IPS-NIHi7 (cell line): ENCODE results near the gene PALD1.
A peak's percentile ranks its signal among the peaks of the same experiment; 100 is the strongest.

Source experiments
- DNase-seq: peaks from one replicate; pipeline ENCODE4 v3.0.0; 2012; ENCODE audit warnings: mixed read lengths; ENCODE audit errors: extremely low spot score

PALD1 gene

DNA sequence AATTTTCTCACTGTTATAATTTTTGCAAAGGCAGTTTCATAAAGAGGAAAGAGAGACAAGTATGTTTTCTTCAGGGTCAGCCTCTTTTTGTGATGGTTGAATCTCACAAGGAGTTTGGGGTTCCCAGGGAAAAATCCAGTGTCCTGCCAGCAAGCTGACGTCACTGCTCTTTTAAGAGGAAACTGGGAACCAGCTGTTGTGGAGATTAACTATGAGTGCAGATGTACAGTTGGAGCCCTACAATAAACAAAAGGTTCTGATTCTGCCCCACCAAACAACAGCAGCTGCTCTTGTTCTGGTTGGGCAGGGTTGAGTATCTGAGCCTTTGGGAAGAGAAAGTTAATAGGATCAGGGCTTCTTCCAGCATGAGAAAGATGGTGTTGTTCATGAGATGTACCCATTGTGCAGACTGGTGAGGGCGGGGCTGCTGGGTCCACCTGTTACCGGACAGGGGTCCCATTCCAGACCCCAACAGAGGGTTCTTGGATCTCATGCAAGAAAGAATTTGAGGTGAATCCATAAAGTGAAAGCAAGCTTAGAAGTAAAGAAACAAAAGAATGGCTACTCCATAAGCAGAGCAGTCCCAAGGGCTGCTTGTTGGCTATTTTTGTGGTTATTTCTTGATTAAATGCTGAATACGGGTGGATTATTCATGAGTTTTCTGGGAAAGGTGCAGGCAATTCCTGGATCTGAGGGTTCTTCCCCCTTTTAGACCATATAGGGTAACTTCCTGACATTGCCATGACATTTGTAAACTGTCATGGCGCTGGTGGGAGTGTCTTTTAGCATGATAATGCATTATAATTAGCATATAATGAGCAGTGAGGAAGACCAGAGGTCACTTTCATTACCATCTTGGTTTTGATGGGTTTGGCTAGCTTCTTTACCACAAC lies 111.4 kb downstream of the PALD1 start:
- DNase-seq: peak; percentile 4

- no peak for DNase-seq
Observed at GRCh38 chr10:70590655-70591416, 112.3 kb downstream of the PALD1 start.

DNA sequence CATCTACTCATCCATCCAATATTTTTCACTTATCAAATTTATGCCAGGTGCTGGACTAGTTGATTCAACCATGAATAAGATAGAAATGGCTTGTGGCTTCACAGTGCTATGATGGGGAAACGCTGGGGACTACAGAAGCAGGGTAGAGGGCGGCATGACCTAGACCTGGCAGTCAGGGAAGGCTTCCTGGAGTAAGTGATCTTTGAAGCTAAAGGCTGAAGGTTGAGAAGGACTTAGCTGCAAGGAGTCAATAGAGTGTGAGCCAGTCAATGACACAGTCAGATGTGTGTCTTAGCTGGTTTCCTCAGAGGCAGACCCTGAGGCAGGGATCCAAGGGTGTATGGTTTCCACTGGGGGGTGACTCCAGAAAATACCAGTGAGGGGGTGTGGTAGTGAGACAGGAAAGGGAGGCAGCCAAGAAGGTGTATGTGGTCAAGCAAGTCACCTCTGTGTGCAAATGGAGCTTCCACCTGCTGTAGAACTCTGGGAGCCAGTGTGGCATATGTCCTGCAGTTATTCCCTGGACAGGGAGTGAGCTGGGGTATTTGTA lies 113.7 kb downstream of the PALD1 start:
- DNase-seq: no peak

DNA sequence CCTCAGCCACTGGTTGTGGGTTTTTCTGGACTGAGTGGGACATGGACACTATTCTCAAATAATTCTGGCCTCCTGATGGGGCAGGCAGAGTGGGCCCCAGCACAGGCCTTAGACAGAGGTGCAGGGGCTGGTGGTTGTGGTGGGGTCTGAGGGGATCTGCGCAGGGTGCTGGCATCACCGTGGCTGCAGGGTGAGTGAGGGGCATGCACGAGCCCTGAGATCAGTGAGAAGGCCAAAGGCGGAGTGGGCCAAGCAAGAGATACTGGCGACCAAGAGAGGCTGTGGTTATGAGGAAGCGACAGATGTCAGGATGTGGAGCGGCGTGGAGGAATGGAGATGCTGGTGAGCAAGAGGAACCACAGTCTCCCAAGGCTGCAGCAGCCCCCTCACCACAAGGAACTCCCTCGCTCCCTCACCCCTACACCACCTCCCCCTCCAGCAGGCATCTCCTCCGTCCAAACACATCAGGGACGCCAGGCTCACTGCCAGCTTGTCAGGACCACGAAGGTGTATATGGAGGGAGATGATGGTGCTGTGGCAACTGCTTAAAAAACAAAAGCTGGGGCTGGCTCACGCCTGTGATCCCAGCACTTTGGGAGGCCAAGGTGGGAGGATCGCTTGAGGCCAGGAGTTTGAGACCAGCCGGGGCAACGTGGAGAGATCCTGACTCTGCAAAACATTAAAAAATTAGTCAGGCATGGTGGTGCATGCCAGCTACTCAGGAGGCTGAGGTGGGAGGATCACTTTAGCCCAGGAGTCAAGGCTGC lies 114.4 kb downstream of the PALD1 start:
- no peak for DNase-seq

- no peak for DNase-seq
Observed at GRCh38 chr10:70593513-70593890, 114.9 kb downstream of the PALD1 start.

GRCh38 chr10:70594161-70594560 lies 115.6 kb downstream of the PALD1 start:
- no peak for DNase-seq

DNA sequence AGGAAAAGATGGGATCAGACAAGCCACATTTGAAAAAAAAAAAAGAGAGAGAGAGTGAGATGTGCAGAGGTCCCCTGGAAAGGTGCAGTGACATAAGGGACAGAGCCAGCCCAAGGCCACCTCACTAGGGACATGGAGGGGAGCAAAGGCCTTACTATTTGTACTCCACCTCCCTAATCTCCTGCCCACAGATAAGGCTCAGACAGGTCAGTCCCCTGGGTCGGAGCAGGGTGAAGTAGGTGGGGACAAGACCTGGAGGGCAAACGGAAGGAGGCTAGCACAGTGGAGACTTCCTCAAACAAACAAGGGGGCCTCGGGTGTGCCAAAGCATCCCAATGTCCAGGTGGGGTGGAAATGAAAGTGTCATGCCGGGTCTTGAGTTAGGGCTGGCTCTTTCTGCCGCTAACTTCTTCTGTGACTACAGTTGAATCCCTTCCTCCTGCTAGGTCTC lies 117.0 kb downstream of the PALD1 start:
- DNase-seq: no peak

GRCh38 chr10:70596110-70596798 lies 117.7 kb downstream of the PALD1 start:
- DNase-seq: peak; percentile 17

- DNase-seq: no peak
Observed at GRCh38 chr10:70596860-70597809, 118.6 kb downstream of the PALD1 start.

DNA sequence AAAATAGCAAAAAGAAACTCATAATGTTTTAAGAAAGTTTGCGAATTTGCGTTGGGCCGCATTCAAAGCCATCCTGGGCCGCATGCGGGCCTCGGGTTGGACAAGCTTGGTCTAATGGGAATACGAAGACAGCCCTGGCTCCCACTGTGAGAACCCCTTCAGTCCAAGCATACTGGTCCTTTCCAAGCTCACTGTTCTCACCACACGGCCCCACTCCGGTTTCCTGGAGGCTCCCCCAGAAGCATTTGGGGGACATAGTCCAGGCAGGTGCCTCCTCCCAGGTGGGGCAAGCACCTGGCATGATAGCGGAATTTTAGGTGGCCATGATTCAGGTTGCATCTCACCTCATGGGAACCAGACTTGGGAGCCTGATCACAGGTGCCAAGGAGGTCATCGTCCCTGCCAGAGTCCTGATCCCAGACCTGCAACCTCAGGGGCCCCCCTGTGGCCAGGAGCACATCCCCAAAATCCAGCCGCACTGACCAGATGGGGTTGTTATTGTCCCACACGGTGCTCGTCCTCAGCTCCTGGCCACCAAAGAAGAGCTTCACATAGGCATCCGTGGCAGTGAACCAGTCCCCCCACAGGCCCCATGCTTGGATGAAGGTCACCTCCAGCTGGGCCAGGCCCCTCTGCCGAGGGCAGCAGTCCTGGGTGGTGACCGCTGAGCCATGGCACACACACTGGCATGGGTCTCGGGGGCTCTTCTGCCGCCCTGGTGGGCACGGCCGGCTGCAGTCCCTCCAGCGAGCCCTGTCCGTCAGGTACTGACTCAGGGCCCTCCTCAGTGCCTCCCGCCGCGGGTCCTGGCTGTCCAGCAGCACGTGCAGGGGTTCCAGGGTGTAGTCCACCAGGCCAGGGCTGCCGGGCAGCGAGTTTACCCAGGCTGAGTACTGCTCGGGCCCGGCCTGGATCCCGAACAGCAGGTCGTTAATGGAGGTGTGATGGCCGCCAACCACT lies 119.6 kb downstream of the PALD1 start:
- no peak for DNase-seq

GRCh38 chr10:70598857-70599295 lies 120.3 kb downstream of the PALD1 start:
- DNase-seq: no peak

- DNase-seq: no peak
Observed at GRCh38 chr10:70599319-70599718, 120.8 kb downstream of the PALD1 start.

GRCh38 chr10:70599791-70600190 lies 121.2 kb downstream of the PALD1 start:
- no peak for DNase-seq

DNA sequence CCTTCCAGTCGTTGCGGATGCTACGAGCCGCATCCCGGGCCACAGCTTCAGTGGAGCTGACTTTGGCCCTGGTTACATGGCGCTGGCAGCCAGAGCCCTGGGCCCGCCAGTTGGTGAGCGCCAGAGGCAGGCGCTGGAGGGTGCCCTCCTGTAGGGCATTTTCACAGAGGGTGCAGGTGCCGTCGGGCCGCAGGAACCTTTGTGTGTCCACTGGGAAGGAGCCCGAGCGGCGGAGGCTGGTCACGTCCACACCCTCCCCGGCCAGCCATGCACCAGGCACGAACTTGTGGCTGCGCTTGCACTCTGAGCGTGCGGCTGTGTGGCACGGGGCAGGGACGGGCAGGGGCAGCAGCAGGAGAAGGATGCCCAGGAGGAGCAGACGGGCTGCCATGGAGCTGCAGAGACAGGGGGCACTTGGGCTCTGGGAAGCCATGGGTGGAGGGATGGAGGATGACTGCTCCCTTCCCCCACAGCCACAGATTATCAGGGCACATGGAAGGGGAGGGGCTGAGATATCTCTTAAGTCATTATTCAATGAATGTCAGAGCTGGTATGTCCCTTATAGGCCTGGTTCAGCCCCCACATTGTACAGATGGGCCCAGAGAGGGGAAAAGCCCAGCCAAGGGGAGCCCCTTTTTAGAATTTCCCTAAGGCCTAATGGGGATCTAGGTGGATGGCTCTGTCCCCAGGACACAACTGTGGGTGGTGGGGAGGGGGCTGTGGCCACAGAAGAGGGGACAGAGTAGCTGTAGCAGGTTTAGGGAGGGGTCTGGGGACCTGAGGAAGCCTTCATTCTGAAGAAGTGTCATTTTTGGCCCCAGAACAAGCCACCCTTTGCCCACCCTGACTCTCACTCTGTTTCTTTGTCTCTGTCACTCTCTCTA lies 122.2 kb downstream of the PALD1 start:
- no peak for DNase-seq

GRCh38 chr10:70601746-70602145 lies 123.2 kb downstream of the PALD1 start:
- no peak for DNase-seq

- DNase-seq: no peak
Observed at GRCh38 chr10:70602665-70603448, 124.3 kb downstream of the PALD1 start, which contains the start of gene PRF1. PRF1 (minus strand) TSS chr10:70602741; CDS start chr10:70600902, 1,839 bp downstream.

- no peak for DNase-seq
Observed at GRCh38 chr10:70603449-70603801, 124.9 kb downstream of the PALD1 start.
